ENCODE data around the gene RCN1. TPM values are rescaled to one million over a fixed set of nuclear protein-coding genes. Genes with fewer than 3 reads are reported as not detected.
A peak's percentile ranks its signal among the peaks of the same experiment; 100 is the strongest.

The RCN1 gene
- total and polyA plus RNA-seq, 11 donors, result 14.4 to 76.5 (median 25.3) TPM

DNA sequence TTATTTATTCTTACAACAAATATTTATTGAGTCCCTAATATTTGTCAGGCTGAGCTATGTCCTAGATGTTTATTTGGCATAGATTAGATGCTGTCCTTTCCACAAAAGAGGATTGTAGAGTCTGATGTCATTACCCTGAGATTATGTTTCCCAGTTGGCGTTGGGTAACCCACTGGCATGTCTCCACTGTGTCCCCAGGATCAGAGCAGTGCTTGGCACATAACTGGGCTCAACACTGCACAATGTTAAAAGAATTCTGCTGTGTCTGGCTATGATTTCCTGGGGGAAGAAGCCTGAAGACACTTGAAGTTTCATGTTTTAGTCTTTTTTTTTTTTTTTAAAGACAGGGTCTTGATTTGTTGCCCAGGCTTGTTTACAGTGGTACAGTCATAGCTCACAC is 4.0 kb downstream of the RCN1 start:
- DNase-seq, result no peak
- Histone ChIP-seq H3K27ac (no peak overlapping the region), H3K9me3 (no peaks in the 10 kb centered on the region), H3K4me1 (peaks cover 0 to 36% (median 17%) of the 10 kb centered on the region in 12 donors), H3K36me3 (peaks cover 0 to 36% (median 23%) of the 10 kb centered on the region in 9 donors), H3K4me3 (no peak overlapping the region), H3K27me3 (no peaks in the 10 kb centered on the region)
- WGBS, 4 donors, result 74 to 90% (median 78%) methylated on average over 1 of the region's 1 CpG
- TF ChIP-seq POLR2A (IDR thresholded peaks at IDR 0.05), result no peak
- TF ChIP-seq, protein P1, sequence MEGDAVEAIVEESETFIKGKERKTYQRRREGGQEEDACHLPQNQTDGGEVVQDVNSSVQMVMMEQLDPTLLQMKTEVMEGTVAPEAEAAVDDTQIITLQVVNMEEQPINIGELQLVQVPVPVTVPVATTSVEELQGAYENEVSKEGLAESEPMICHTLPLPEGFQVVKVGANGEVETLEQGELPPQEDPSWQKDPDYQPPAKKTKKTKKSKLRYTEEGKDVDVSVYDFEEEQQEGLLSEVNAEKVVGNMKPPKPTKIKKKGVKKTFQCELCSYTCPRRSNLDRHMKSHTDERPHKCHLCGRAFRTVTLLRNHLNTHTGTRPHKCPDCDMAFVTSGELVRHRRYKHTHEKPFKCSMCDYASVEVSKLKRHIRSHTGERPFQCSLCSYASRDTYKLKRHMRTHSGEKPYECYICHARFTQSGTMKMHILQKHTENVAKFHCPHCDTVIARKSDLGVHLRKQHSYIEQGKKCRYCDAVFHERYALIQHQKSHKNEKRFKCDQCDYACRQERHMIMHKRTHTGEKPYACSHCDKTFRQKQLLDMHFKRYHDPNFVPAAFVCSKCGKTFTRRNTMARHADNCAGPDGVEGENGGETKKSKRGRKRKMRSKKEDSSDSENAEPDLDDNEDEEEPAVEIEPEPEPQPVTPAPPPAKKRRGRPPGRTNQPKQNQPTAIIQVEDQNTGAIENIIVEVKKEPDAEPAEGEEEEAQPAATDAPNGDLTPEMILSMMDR (IDR thresholded peaks at IDR 0.05), result no peak
- ATAC-seq, result no peak
- intact Hi-C loops (cut with DNase I), result loop anchor here in 1 of 10 donors (5.0 kb wide), 1 partner anchor 57 kb away; no protein-coding TSS in a partner anchor

- no peak for ATAC-seq
- Histone ChIP-seq H3K4me1 (peaks cover 0 to 19% (median 9%) of the 10 kb centered on the region in 12 donors), H3K9me3 (no peaks in the 10 kb centered on the region), H3K4me3 (no peak overlapping the region), H3K27me3 (no peaks in the 10 kb centered on the region), H3K27ac (no peak overlapping the region), H3K36me3 (peaks cover 0 to 69% (median 49%) of the 10 kb centered on the region in 9 donors)
- DNase-seq, result no peak
- intact Hi-C loops (cut with DNase I), result no loop called here
- 91 to 96% (median 96%) methylated on average over 8 of the region's 8 CpGs for WGBS, 4 donors
- TF ChIP-seq POLR2A (IDR thresholded peaks at IDR 0.05), result no peak
- TF ChIP-seq, protein P1 (IDR thresholded peaks at IDR 0.05), result no peak
Measured at GRCh38 chr11:32098142-32098903, 7.4 kb downstream of the RCN1 start.

DNA sequence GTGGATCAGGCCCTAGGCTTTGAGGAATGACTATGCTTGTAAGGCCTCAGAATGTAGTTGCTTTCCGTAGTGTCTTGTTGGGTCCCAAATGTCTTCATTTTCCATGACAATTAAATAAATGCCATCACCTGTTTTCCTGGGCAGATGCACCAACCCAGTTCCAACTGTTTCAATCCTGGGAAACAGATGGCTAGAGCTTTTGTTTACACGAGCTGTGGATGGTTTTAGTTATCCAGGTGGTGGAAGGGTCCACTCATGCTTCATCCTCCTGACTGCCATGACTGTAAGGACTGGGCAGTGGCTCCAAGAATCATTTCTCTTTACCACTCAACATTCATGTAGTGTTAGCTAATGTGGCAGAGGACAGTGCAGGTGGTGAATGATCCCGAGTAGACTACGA is 8.6 kb downstream of the RCN1 start:
- Histone ChIP-seq H3K9me3 (no peaks in the 10 kb centered on the region), H3K27ac (no peak overlapping the region), H3K27me3 (no peaks in the 10 kb centered on the region), H3K4me1 (peaks cover 0 to 21% (median 6%) of the 10 kb centered on the region in 12 donors), H3K4me3 (no peak overlapping the region), H3K36me3 (peaks cover 0 to 81% (median 61%) of the 10 kb centered on the region in 9 donors)
- whole genome bisulfite sequencing, 4 donors, result 92 to 97% (median 96%) methylated on average over 4 of the region's 4 CpGs
- no peak for TF ChIP-seq POLR2A (IDR thresholded peaks at IDR 0.05)
- TF ChIP-seq, protein P1 (IDR thresholded peaks at IDR 0.05), result no peak
- no peak for DNase-seq
- ATAC-seq, result no peak
- intact Hi-C loops (cut with DNase I), result no loop called here

DNA sequence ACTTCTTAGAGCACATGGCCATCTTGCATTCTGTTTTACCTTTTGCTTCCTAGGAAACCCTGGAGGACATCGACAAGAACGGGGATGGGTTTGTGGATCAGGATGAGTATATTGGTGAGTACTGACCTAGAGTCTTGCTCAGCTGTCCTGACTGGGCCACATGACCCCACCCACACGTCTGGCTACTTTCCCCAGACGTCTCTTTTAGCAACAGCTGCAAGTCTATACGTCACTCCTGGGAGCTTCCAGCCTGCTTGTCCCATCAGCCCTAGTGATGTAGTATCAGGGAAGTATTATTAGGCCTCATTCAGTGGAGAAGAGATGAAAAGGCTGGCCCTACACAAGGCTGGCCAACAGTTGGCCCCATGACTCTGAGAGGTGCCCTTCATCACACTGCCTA is 9.6 kb downstream of the RCN1 start:
- H3K4me3 ChIP-seq, result no peak overlapping the region
- H3K27me3 ChIP-seq, result no peaks in the 10 kb centered on the region
- H3K4me1 ChIP-seq, result peaks cover 0 to 21% (median 6%) of the 10 kb centered on the region in 12 donors
- WGBS, 4 donors, result 56 to 74% (median 66%) methylated on average over 5 of the region's 5 CpGs
- TF ChIP-seq, protein P1 (IDR thresholded peaks at IDR 0.05), result no peak
- no peak for TF ChIP-seq POLR2A (IDR thresholded peaks at IDR 0.05)
- DNase-seq, result peak in 3 of 5 donors; percentile 36 to 59 (median 40)
- intact Hi-C loops (cut with DNase I), result loop anchor here in 1 of 10 donors (5.0 kb wide), 1 partner anchor 52 kb away; no protein-coding TSS in a partner anchor
- H3K36me3 ChIP-seq, result peaks cover 0 to 85% (median 66%) of the 10 kb centered on the region in 9 donors
- ATAC-seq, result peak in 1 of 4 donors; percentile 76
- H3K27ac ChIP-seq, result no peak overlapping the region
- H3K9me3 ChIP-seq, result no peaks in the 10 kb centered on the region

Data from heart left ventricle (tissue), 16 donors.